Measurements from ENCODE around the gene SPNS3.
A peak's percentile ranks its signal among the peaks of the same experiment; 100 is the strongest.

SPNS3 gene

DNA sequence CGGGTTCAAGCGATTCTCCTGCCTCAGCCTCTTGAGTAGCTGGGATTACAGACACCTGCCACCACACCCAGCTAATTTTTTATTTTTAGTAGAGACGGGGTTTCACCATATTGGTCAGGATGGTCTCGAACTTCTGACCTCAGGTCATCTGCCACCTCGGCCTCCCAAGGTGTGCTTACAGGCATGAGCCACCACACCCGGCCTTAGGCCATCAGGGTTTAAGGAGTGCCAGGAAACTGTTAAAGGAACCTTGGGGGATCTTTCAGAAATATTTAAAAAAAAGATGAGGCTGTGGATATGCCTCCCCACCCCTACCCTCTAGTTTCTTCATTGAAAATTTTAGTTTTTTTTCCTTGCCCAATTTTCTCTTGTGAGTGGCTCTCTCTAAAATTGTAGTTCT is 35.9 kb upstream of the SPNS3 start:
- no peak overlapping the region for H3K27ac ChIP-seq
- TF ChIP-seq, protein P1, sequence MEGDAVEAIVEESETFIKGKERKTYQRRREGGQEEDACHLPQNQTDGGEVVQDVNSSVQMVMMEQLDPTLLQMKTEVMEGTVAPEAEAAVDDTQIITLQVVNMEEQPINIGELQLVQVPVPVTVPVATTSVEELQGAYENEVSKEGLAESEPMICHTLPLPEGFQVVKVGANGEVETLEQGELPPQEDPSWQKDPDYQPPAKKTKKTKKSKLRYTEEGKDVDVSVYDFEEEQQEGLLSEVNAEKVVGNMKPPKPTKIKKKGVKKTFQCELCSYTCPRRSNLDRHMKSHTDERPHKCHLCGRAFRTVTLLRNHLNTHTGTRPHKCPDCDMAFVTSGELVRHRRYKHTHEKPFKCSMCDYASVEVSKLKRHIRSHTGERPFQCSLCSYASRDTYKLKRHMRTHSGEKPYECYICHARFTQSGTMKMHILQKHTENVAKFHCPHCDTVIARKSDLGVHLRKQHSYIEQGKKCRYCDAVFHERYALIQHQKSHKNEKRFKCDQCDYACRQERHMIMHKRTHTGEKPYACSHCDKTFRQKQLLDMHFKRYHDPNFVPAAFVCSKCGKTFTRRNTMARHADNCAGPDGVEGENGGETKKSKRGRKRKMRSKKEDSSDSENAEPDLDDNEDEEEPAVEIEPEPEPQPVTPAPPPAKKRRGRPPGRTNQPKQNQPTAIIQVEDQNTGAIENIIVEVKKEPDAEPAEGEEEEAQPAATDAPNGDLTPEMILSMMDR (conservative IDR thresholded peaks at IDR 0.05) = no peak

DNA sequence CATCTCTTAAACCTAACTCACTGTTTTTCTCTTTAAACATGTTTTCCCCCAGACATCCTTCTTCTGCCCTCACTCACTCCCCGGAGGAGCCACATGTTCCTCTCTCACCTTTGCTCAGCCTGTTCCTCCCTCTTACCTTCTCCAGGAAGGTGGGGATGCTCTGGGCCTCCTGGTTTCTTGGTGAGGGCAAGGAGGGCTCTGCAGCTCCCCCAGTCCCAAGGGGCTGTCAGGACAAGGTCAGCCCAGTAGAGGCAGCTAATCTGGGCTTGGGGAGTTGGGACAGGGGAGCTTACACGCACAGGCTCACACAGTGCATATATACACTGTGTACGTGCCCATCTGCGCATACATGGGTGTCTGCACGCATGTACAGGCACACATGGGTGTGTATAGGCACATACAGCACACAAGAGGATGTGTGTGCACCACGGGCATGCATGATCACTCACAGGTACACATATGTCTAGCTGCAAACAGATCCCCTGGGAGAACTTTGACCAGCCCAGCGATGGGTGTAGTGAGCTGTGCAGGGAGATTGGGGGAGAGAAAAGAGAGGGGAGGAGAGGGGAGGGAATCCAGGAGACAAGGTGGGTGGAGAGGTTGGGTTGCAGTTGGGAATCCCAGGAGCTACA is 28.6 kb upstream of the SPNS3 start:
- no peak overlapping the region for H3K27ac ChIP-seq
- TF ChIP-seq, protein P1 (conservative IDR thresholded peaks at IDR 0.05) = no peak

DNA sequence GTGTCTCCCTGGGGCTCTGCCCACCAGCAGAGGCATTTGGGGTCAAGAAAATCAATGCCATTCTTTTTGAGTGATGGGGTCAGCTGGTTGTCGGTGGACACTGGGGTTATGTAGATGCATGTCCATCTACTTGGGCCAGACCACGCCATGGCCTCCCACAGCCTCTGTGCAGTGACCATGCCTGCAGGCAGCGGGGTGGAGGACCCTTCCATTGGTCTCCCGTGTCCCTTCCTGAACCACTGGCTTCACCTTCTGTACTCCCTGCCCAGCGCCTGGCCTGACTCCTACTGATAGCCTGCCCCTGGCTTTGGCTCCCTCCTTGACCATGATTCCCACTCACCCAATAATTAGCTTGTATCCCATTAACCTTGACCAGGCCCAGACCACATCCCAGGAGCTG is 28.0 kb upstream of the SPNS3 start:
- no peak overlapping the region for H3K27ac ChIP-seq
- TF ChIP-seq, protein P1 (conservative IDR thresholded peaks at IDR 0.05) = no peak

- TF ChIP-seq, protein P1 (conservative IDR thresholded peaks at IDR 0.05) = no peak
- no peak overlapping the region for H3K27ac ChIP-seq
These were observed 27.4 kb upstream of the SPNS3 start for GRCh38 chr17:4406386-4406785.

- no peak overlapping the region for H3K27ac ChIP-seq
- TF ChIP-seq, protein P1 (conservative IDR thresholded peaks at IDR 0.05) = no peak
These were observed 26.5 kb upstream of the SPNS3 start for GRCh38 chr17:4407216-4407615.

- TF ChIP-seq, protein P1 (conservative IDR thresholded peaks at IDR 0.05) = no peak
- H3K27ac ChIP-seq = peak overlapping the region; percentile 24; the same call in 1 of the 2 replicates
These were observed 25.9 kb upstream of the SPNS3 start for GRCh38 chr17:4407851-4408250.

- H3K27ac ChIP-seq = no peak overlapping the region
- TF ChIP-seq, protein P1 (conservative IDR thresholded peaks at IDR 0.05) = no peak
These were observed 24.1 kb upstream of the SPNS3 start for GRCh38 chr17:4409659-4410058.
